ENCODE measurements around the gene DBF4B. TPM values are rescaled to one million over a fixed set of nuclear protein-coding genes. Genes with fewer than 3 reads are reported as not detected.

Gene DBF4B
- 8.1 TPM for total RNA-seq

GRCh38 chr17:44708401-44709263 lies at the start of gene DBF4B:
Gene DBF4B (plus strand): TSS chr17:44708665. CDS start chr17:44708821, 156 bp downstream.

GRCh38 chr17:44689477-44690217 lies 18.8 kb upstream of the DBF4B start, which contains the start of gene CCDC43:
Gene CCDC43 (minus strand): TSS chr17:44689776. CDS start chr17:44689753, 23 bp downstream.

GRCh38 chr17:44758414-44759085 lies 50.1 kb downstream of the DBF4B start, which contains the start of gene ADAM11:
Gene ADAM11 (plus strand): TSS chr17:44758988. CDS start chr17:44759200, 212 bp downstream.

Small RNA genes lying within 50 kb of the gene (small RNA-seq; reads per million reads assigned to genes)
- not detected for gene RN7SL819P (ENCODE audit: low replicate concordance)

Other genes with a start within 250 kb of the DBF4B start
- gene GPATCH8, start 205.3 kb upstream of the DBF4B start, total RNA-seq: 40.3 TPM
- gene FZD2, start 151.2 kb upstream of the DBF4B start, total RNA-seq: 37.4 TPM
- gene MEIOC, start 52.2 kb upstream of the DBF4B start, total RNA-seq: 0.35 TPM
- 22.5 TPM for gene CCDC43, start 18.9 kb upstream of the DBF4B start, total RNA-seq
- 3.0 TPM for gene ADAM11, start 50.3 kb downstream of the DBF4B start, total RNA-seq
- 21.6 TPM for gene GJC1, start 121.6 kb downstream of the DBF4B start, total RNA-seq
- gene HIGD1B, start 139.2 kb downstream of the DBF4B start, total RNA-seq: 0.76 TPM
- gene EFTUD2, start 190.8 kb downstream of the DBF4B start, total RNA-seq: 75.6 TPM
- 0.29 TPM for gene GFAP, start 206.8 kb downstream of the DBF4B start, total RNA-seq
- gene KIF18B, start 239.1 kb downstream of the DBF4B start, total RNA-seq: 5.4 TPM

All from metanephros (tissue), 2 donors.